NCI-H1417 (cell line): ENCODE data around the gene MPHOSPH6.
A peak's percentile ranks its signal among the peaks of the same experiment; 100 is the strongest.
"Not testable (repeated sequence)": the region's sequence is repeated elsewhere in the genome, so short reads cannot be mapped to it uniquely, and the experiment has no call there.

ENCODE experiments used
- DNase-seq, 3 experiments: peaks; one replicate each; lab custom pipeline; 2025; lab: John Stamatoyannopoulos, UW

Gene MPHOSPH6

GRCh38 chr16:82118749-82119148 is 51.3 kb downstream of the MPHOSPH6 start:
- no peak for DNase-seq

- DNase-seq = no peak
Measured at GRCh38 chr16:82116535-82116934, 53.5 kb downstream of the MPHOSPH6 start.

GRCh38 chr16:82113741-82114140 is 56.3 kb downstream of the MPHOSPH6 start:
- no peak for DNase-seq

GRCh38 chr16:82111944-82112343 is 58.1 kb downstream of the MPHOSPH6 start:
- DNase-seq = no peak

GRCh38 chr16:82109266-82109665 is 60.8 kb downstream of the MPHOSPH6 start:
- not testable (repeated sequence) for DNase-seq

GRCh38 chr16:82108774-82109173 is 61.2 kb downstream of the MPHOSPH6 start:
- no peak for DNase-seq

GRCh38 chr16:82108100-82108499 is 61.9 kb downstream of the MPHOSPH6 start:
- DNase-seq = peak in 1 of 3 experiments; percentile 3

- DNase-seq = no peak
Measured at GRCh38 chr16:82105107-82105506, 64.9 kb downstream of the MPHOSPH6 start.
